ENCODE measurements around the gene AP2S1.
A peak's percentile ranks its signal among the peaks of the same experiment; 100 is the strongest.

Gene AP2S1

GRCh38 chr19:46802152-46802551 is 48.5 kb downstream of the AP2S1 start:
- DNase-seq = no peak

- no peak for DNase-seq
Observed at GRCh38 chr19:46798713-46799112, 51.9 kb downstream of the AP2S1 start.

GRCh38 chr19:46797881-46798280 is 52.8 kb downstream of the AP2S1 start:
- DNase-seq = no peak

GRCh38 chr19:46791944-46792343 is 58.7 kb downstream of the AP2S1 start:
- no peak for DNase-seq

GRCh38 chr19:46789371-46789770 is 61.3 kb downstream of the AP2S1 start:
- no peak for DNase-seq

GRCh38 chr19:46788968-46789338 is 61.7 kb downstream of the AP2S1 start:
- no peak for DNase-seq

- DNase-seq = peak; percentile 92
Observed at GRCh38 chr19:46788262-46788967, 62.2 kb downstream of the AP2S1 start, which contains the start of gene SLC1A5. SLC1A5 (minus strand) TSS chr19:46788594; CDS start chr19:46787965, 629 bp downstream.
